Subcutaneous abdominal adipose tissue (tissue), 5 donors: Measurements from ENCODE around the gene ZFP36L1.

Experiments used
- H3K27ac ChIP-seq: one replicate; pipeline ENCODE4 v1.7.0; 2013; ENCODE audit warnings: low read depth, mild to moderate bottlenecking, inconsistent platforms, low read length, moderate library complexity
- H3K27me3 ChIP-seq, 5 donors: one replicate each; pipeline ENCODE4 v1.7.0; 2013; ENCODE audit warnings: low read length in 5 of 5, inconsistent platforms in 1 of 5; ENCODE audit not compliant: control insufficient read depth in 5 of 5, insufficient read depth in 4 of 5
- H3K36me3 ChIP-seq, 5 donors: one replicate each; pipeline ENCODE4 v1.7.0; 2013; ENCODE audit warnings: low read length in 5 of 5; ENCODE audit not compliant: control insufficient read depth in 5 of 5, insufficient read depth in 5 of 5
- H3K4me1 ChIP-seq, 5 donors: one replicate each; pipeline ENCODE4 v1.7.0; 2013; ENCODE audit warnings: low read length in 5 of 5, mild to moderate bottlenecking in 3 of 5, moderate library complexity in 1 of 5; ENCODE audit not compliant: control insufficient read depth in 5 of 5, insufficient read depth in 5 of 5
- H3K4me3 ChIP-seq, 5 donors: one replicate each; pipeline ENCODE4 v1.7.0; 2013; ENCODE audit warnings: low read length in 5 of 5, low read depth in 1 of 5
- H3K9ac ChIP-seq, 5 donors: one replicate each; pipeline ENCODE4 v1.7.0; 2013; ENCODE audit warnings: low read length in 5 of 5, mild to moderate bottlenecking in 4 of 5, moderate library complexity in 3 of 5
- H3K9me3 ChIP-seq, 5 donors: one replicate each; pipeline ENCODE4 v1.7.0; 2013; ENCODE audit warnings: low read length in 5 of 5; ENCODE audit not compliant: control insufficient read depth in 5 of 5
- donor health status: healthy.
- donor health status: healthy.
- donor health status: healthy.
- donor health status: healthy.
- donor health status: healthy.

Gene ZFP36L1

GRCh38 chr14:68779761-68780323 is 13.0 kb downstream of the ZFP36L1 start:
- Histone ChIP-seq H3K36me3 (no peaks in the 10 kb centered on the region), H3K27me3 (no peaks in the 10 kb centered on the region), H3K9me3 (peaks cover 0 to 8% (median 4%) of the 10 kb centered on the region in 5 donors), H3K4me3 (no peak overlapping the region), H3K27ac (no peak overlapping the region), H3K4me1 (peaks cover 11 to 58% (median 32%) of the 10 kb centered on the region in 5 donors), H3K9ac (no peak overlapping the region)

- peaks cover 11 to 62% (median 28%) of the 10 kb centered on the region in 5 donors for H3K4me1 ChIP-seq
- peaks cover 0 to 8% (median 4%) of the 10 kb centered on the region in 5 donors for H3K9me3 ChIP-seq
Measured at GRCh38 chr14:68777644-68778043, 15.2 kb downstream of the ZFP36L1 start.

GRCh38 chr14:68775614-68776126 is 17.2 kb downstream of the ZFP36L1 start:
- Histone ChIP-seq H3K9ac (no peak overlapping the region), H3K4me3 (no peak overlapping the region), H3K27me3 (no peaks in the 10 kb centered on the region), H3K27ac (no peak overlapping the region), H3K9me3 (peaks cover 0 to 8% (median 4%) of the 10 kb centered on the region in 5 donors), H3K4me1 (peaks cover 6 to 60% (median 19%) of the 10 kb centered on the region in 5 donors), H3K36me3 (no peaks in the 10 kb centered on the region)

More at GRCh38 chr14:68777644-68778043, 15.2 kb downstream of the ZFP36L1 start:
- Histone ChIP-seq H3K4me3 (no peak overlapping the region), H3K9ac (no peak overlapping the region), H3K27me3 (no peaks in the 10 kb centered on the region), H3K27ac (no peak overlapping the region), H3K36me3 (no peaks in the 10 kb centered on the region)

- peaks cover 0 to 8% (median 4%) of the 10 kb centered on the region in 5 donors for H3K9me3 ChIP-seq
- no peaks in the 10 kb centered on the region for H3K27me3 ChIP-seq
- no peak overlapping the region for H3K9ac ChIP-seq
- H3K4me3 ChIP-seq = no peak overlapping the region
- H3K27ac ChIP-seq = no peak overlapping the region
- no peaks in the 10 kb centered on the region for H3K36me3 ChIP-seq
- peaks cover 4 to 57% (median 12%) of the 10 kb centered on the region in 5 donors for H3K4me1 ChIP-seq
Measured at GRCh38 chr14:68774771-68775613, 17.9 kb downstream of the ZFP36L1 start.

GRCh38 chr14:68772761-68773381 is 20.0 kb downstream of the ZFP36L1 start:
- Histone ChIP-seq H3K27ac (peak overlapping the region; percentile 88), H3K36me3 (no peaks in the 10 kb centered on the region), H3K9ac (no peak overlapping the region), H3K4me1 (peaks cover 4 to 37% (median 11%) of the 10 kb centered on the region in 5 donors), H3K9me3 (peaks cover 0 to 8% (median 4%) of the 10 kb centered on the region in 5 donors), H3K27me3 (no peaks in the 10 kb centered on the region), H3K4me3 (no peak overlapping the region)

- Histone ChIP-seq H3K4me1 (peaks cover 4 to 36% (median 11%) of the 10 kb centered on the region in 5 donors), H3K36me3 (no peaks in the 10 kb centered on the region), H3K9ac (peak overlapping the region in 2 of 5 donors; percentile 33 to 48), H3K9me3 (peaks cover 0 to 8% (median 4%) of the 10 kb centered on the region in 5 donors), H3K27me3 (no peaks in the 10 kb centered on the region), H3K27ac (peak overlapping the region; percentile 88), H3K4me3 (peak overlapping the region in 2 of 5 donors; percentile 2 to 8)
Measured at GRCh38 chr14:68771631-68772030, 21.2 kb downstream of the ZFP36L1 start.

- no peaks in the 10 kb centered on the region for H3K36me3 ChIP-seq
- peaks cover 0 to 8% (median 4%) of the 10 kb centered on the region in 5 donors for H3K9me3 ChIP-seq
- H3K27me3 ChIP-seq = no peaks in the 10 kb centered on the region
- H3K4me3 ChIP-seq = no peak overlapping the region
- peak overlapping the region in 1 of 5 donors; percentile 24 for H3K9ac ChIP-seq
- peak overlapping the region; percentile 88 for H3K27ac ChIP-seq
- peaks cover 2 to 32% (median 11%) of the 10 kb centered on the region in 5 donors for H3K4me1 ChIP-seq
Measured at GRCh38 chr14:68770553-68771286, 22.1 kb downstream of the ZFP36L1 start.

GRCh38 chr14:68770051-68770450 is 22.8 kb downstream of the ZFP36L1 start:
- H3K36me3 ChIP-seq = no peaks in the 10 kb centered on the region
- peaks cover 2 to 32% (median 11%) of the 10 kb centered on the region in 5 donors for H3K4me1 ChIP-seq
- peaks cover 0 to 2% (median under 1%) of the 10 kb centered on the region in 5 donors for H3K9me3 ChIP-seq
- no peak overlapping the region for H3K27ac ChIP-seq
- no peaks in the 10 kb centered on the region for H3K27me3 ChIP-seq
- no peak overlapping the region for H3K9ac ChIP-seq
- H3K4me3 ChIP-seq = no peak overlapping the region

GRCh38 chr14:68768316-68768715 is 24.6 kb downstream of the ZFP36L1 start:
- no peak overlapping the region for H3K4me3 ChIP-seq
- peaks cover 2 to 33% (median 11%) of the 10 kb centered on the region in 5 donors for H3K4me1 ChIP-seq
- no peaks in the 10 kb centered on the region for H3K36me3 ChIP-seq
- H3K9ac ChIP-seq = no peak overlapping the region
- no peak overlapping the region for H3K27ac ChIP-seq
- no peaks in the 10 kb centered on the region for H3K27me3 ChIP-seq
- no peaks in the 10 kb centered on the region for H3K9me3 ChIP-seq
